Caco-2 (cell line): ENCODE results near the gene LETMD1. TPM values are rescaled to one million over a fixed set of nuclear protein-coding genes. Genes with fewer than 3 reads are reported as not detected.

Source experiments
- BruUV-seq: library from RNA; stranded (reverse); fragments of 400-500 nt; replicated peaks from 2 replicates; lab custom pipeline; 2021; lab: Mats Ljungman, UMichigan
- CTCF ChIA-PET: fragments of 300-600 bp; sonication (Branson Sonifier 250); formaldehyde crosslinking; loops from one replicate; lab custom pipeline; 2022; ENCODE audit warnings: antibody characterized with exemption; lab: Charles Lee
- POLR2A ChIA-PET: fragments of 300-600 bp; sonication (Branson Sonifier 250); formaldehyde crosslinking; loops from one replicate; lab custom pipeline; 2022; ENCODE audit warnings: antibody characterized with exemption; lab: Charles Lee
- DNase-seq, 2 experiments: peaks; one replicate each; pipeline versions ENCODE4 v3.0.0 to v3.0.0-alpha.2; 2020 to 2022
- H3K27me3 ChIP-seq: replicated peaks from 2 replicates; pipeline ENCODE4 v1.6.0; 2011; ENCODE audit warnings: low read length; ENCODE audit not compliant: control insufficient read depth, insufficient read depth
- H3K36me3 ChIP-seq: 2 replicates; pipeline ENCODE4 v1.5.1; 2011; ENCODE audit warnings: low read length; ENCODE audit not compliant: control insufficient read depth, insufficient read depth
- H3K4me1 ChIP-seq: fragments of 250-450 bp; sonication (Bioruptor Pico); 2 replicates; pipeline ENCODE4 v1.5.1; 2020; ENCODE audit warnings: mild to moderate bottlenecking
- H3K4me3 ChIP-seq: 2 replicates; pipeline ENCODE4 v1.5.1; 2011; ENCODE audit warnings: low read depth, mild to moderate bottlenecking, control low read depth, low read length
- H3K9me3 ChIP-seq: fragments of 250-450 bp; sonication (Bioruptor Pico); 2 replicates; pipeline ENCODE4 v1.5.1; 2020; ENCODE audit warnings: mild to moderate bottlenecking, moderate library complexity
- H3K27ac Mint-ChIP-seq: one replicate; pipeline ENCODE4 v1.8.0; 2022; ENCODE audit warnings: mixed read lengths; ENCODE audit not compliant: unreplicated experiment
- H3K27me3 Mint-ChIP-seq: one replicate; pipeline ENCODE4 v1.8.0; 2022; ENCODE audit warnings: mixed read lengths; ENCODE audit not compliant: insufficient read depth, unreplicated experiment
- H3K36me3 Mint-ChIP-seq: one replicate; pipeline ENCODE4 v1.8.0; 2022; ENCODE audit warnings: mild to moderate bottlenecking, mixed read lengths; ENCODE audit not compliant: insufficient read depth, unreplicated experiment
- H3K4me1 Mint-ChIP-seq: one replicate; pipeline ENCODE4 v1.8.0; 2022; ENCODE audit warnings: low read depth, mixed read lengths; ENCODE audit not compliant: unreplicated experiment
- H3K4me3 Mint-ChIP-seq: one replicate; pipeline ENCODE4 v1.8.0; 2022; ENCODE audit warnings: mild to moderate bottlenecking, moderate library complexity, mixed read lengths; ENCODE audit not compliant: unreplicated experiment
- H3K9me3 Mint-ChIP-seq: one replicate; pipeline ENCODE4 v1.8.0; 2022; ENCODE audit warnings: mixed read lengths; ENCODE audit not compliant: unreplicated experiment
- CTCF ChIP-seq, 2 experiments: fragments of 200-600 bp in 1 of 2; IDR thresholded peaks; 1 replicate in 1 of 2; 2 replicates in 1 of 2; pipeline versions ENCODE4 v1.5.1 to v1.8.0; 2011 to 2022; ENCODE audit warnings: antibody characterized with exemption in 1 of 2, control low read depth in 1 of 2, inconsistent platforms in 1 of 2, low read depth in 1 of 2, low read length in 1 of 2, mild to moderate bottlenecking in 1 of 2, moderate library complexity in 1 of 2; ENCODE audit not compliant: insufficient read depth in 1 of 2, severe bottlenecking in 1 of 2, unreplicated experiment in 1 of 2
- intact Hi-C: fragments of 100-400 bp; cut with micrococcal nuclease; formaldehyde crosslinking; loops from one replicate; pipeline ENCODE4 v1.10.0; 2022; ENCODE audit not compliant: unreplicated experiment
- total RNA-seq: library from RNA; stranded (reverse); gene quantifications from 2 replicates; pipeline ENCODE4 v1.2.3, GENCODE V29; 2022

The LETMD1 gene
- total RNA-seq, 1 experiment from 2014 or later: 90.6 TPM

- H3K27ac Mint-ChIP-seq: peak overlapping the region; percentile 14
These were observed 39.1 kb upstream of the LETMD1 start for GRCh38 chr12:51009056-51009440.

GRCh38 chr12:51011955-51012354, 36.2 kb upstream of the LETMD1 start:
- Mint-ChIP-seq H3K9me3 (no peaks in the 10 kb centered on the region), H3K4me1 (peaks cover 11% of the 10 kb centered on the region), H3K36me3 (peaks cover 23% of the 10 kb centered on the region), H3K27ac (no peak overlapping the region), H3K4me3 (no peak overlapping the region), H3K27me3 (no peaks in the 10 kb centered on the region)
- Histone ChIP-seq H3K4me1 (no peaks in the 10 kb centered on the region), H3K9me3 (peaks cover 6% of the 10 kb centered on the region), H3K4me3 (no peak overlapping the region), H3K27me3 (no peaks in the 10 kb centered on the region), H3K36me3 (0 out of 2 replicates have a peak, but pooled peaks cover 1% of the 10 kb centered on the region)
- TF ChIP-seq CTCF (IDR thresholded peaks at IDR 0.05; ENCODE audit: insufficient read depth in 1 of 2, low read depth in 1 of 2, low read length in 1 of 2, severe bottlenecking in 1 of 2, unreplicated experiment in 1 of 2): no peak
- BruUV-seq: no TSS peak
- CTCF ChIA-PET: no interaction called here
- intact Hi-C loops: no loop called here
- POLR2A ChIA-PET: no interaction called here
- DNase-seq: no peak

More at GRCh38 chr12:51009056-51009440, 39.1 kb upstream of the LETMD1 start:
- Mint-ChIP-seq H3K36me3 (peaks cover 50% of the 10 kb centered on the region), H3K9me3 (no peaks in the 10 kb centered on the region), H3K4me1 (peaks cover 29% of the 10 kb centered on the region), H3K27me3 (no peaks in the 10 kb centered on the region), H3K4me3 (no peak overlapping the region)
- Histone ChIP-seq H3K27me3 (no peaks in the 10 kb centered on the region), H3K36me3 (peaks cover 4% of the 10 kb centered on the region; the same call in 1 of the 2 replicates), H3K4me3 (no peak overlapping the region), H3K4me1 (peaks cover 26% of the 10 kb centered on the region), H3K9me3 (peaks cover 13% of the 10 kb centered on the region)
- POLR2A ChIA-PET: no interaction called here
- DNase-seq: no peak
- CTCF ChIA-PET: interaction anchor here (0.6 to 0.9 kb wide), 2 partner anchors 19 to 520 kb away, joined by 3 read pairs; no protein-coding TSS in a partner anchor
- intact Hi-C loops: no loop called here
- BruUV-seq: no TSS peak
- TF ChIP-seq CTCF (IDR thresholded peaks at IDR 0.05; ENCODE audit: insufficient read depth in 1 of 2, low read depth in 1 of 2, low read length in 1 of 2, severe bottlenecking in 1 of 2, unreplicated experiment in 1 of 2): no peak

DNA sequence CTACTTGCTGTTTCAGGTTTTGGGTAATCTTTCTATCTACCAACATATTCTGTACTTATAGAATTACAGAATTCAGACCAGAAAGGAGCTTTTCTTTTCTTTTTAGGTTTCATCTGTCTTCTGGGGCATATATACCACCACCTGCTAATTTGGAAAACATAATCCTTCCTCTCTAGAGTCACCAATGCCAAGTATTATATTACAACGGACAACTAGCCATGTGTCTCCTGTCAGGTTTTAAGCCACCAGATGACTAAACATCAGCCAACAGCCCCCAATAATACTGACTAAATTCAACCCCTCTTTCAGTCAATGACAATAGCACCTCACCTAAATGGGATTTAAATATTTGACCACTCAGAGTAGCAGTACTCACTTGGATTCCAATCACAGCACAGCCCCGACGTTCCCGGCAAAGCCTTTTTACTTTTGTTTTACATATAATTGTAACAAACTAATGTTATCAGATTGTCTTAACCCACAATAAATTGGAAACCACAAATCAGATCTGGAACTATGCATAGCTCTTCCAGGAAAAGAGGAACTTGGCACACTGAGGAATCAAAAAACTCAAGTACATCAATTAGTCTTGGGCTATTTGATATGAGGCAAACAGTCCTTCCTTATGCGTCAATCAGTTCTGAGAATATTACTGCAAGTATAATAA, 35.4 kb upstream of the LETMD1 start:
- Mint-ChIP-seq H3K27me3 (no peaks in the 10 kb centered on the region), H3K9me3 (no peaks in the 10 kb centered on the region), H3K27ac (no peak overlapping the region), H3K4me3 (no peak overlapping the region), H3K36me3 (peaks cover 15% of the 10 kb centered on the region), H3K4me1 (peaks cover 11% of the 10 kb centered on the region)
- intact Hi-C loops: no loop called here
- no TSS peak for BruUV-seq
- no peak for DNase-seq
- Histone ChIP-seq H3K36me3 (no peaks in the 10 kb centered on the region), H3K9me3 (no peaks in the 10 kb centered on the region), H3K27me3 (no peaks in the 10 kb centered on the region), H3K4me1 (no peaks in the 10 kb centered on the region), H3K4me3 (no peak overlapping the region)
- ChIA-PET POLR2A (no interaction called here), CTCF (no interaction called here)
- no peak for TF ChIP-seq CTCF (IDR thresholded peaks at IDR 0.05; ENCODE audit: insufficient read depth in 1 of 2, low read depth in 1 of 2, low read length in 1 of 2, severe bottlenecking in 1 of 2, unreplicated experiment in 1 of 2)
